Left ventricle myocardium superior (tissue), 1 donor: ENCODE measurements around the gene HMG20B. TPM values are rescaled to one million over a fixed set of nuclear protein-coding genes. Genes with fewer than 3 reads are reported as not detected.
"Not testable (repeated sequence)": the region's sequence is repeated elsewhere in the genome, so short reads cannot be mapped to it uniquely, and the experiment has no call there.

Source experiments
- ATAC-seq: fragments of 200-7000 bp; cut with Tn5 transposase; one replicate; pipeline ENCODE4 v1.9.1; 2020; ENCODE audit warnings: mild to moderate bottlenecking, moderate library complexity
- DNase-seq: peaks from one replicate; pipeline ENCODE4 v3.0.0-alpha.2; 2020
- intact Hi-C: fragments of 100-400 bp; cut with micrococcal nuclease; formaldehyde crosslinking; loops from one replicate; pipeline ENCODE4 v1.11.0; 2022
- total RNA-seq: library from RNA; stranded (reverse); fragmentation: NEBNext Ultra II Directional; extraction: Animal tissue kit (Norgen Biotek cat#: 25700); gene quantifications from one replicate; pipeline ENCODE4 v1.2.1, GENCODE V29; 2021
- donor health status: DM: no; HTN: yes; CAD: no; lungs with severe emphysema.

Gene HMG20B
- total RNA-seq, 1 donor from 2014 or later = 36.9 TPM

- DNase-seq = no peak
- no peak for ATAC-seq
- intact Hi-C loops = no loop called here
Measured at GRCh38 chr19:3550947-3551791, 21.6 kb upstream of the HMG20B start.

- DNase-seq (no peak), ATAC-seq (no peak)
- intact Hi-C loops = no loop called here
Measured at GRCh38 chr19:3551792-3552095, 21.0 kb upstream of the HMG20B start.

- intact Hi-C loops = no loop called here
- ATAC-seq = no peak
Measured at GRCh38 chr19:3554254-3555083, 18.3 kb upstream of the HMG20B start.

GRCh38 chr19:3555653-3556422 lies 16.9 kb upstream of the HMG20B start:
- DNase-seq (no peak), ATAC-seq (no peak)
- intact Hi-C loops = no loop called here

More at GRCh38 chr19:3554254-3555083, 18.3 kb upstream of the HMG20B start:
- no peak for DNase-seq

- intact Hi-C loops = no loop called here
- ATAC-seq (no peak), DNase-seq (no peak)
Measured at GRCh38 chr19:3556423-3556977, 16.2 kb upstream of the HMG20B start.

- no peak for ATAC-seq
- DNase-seq = peak; percentile 56
- intact Hi-C loops = no loop called here
Measured at GRCh38 chr19:3556978-3557460, 15.7 kb upstream of the HMG20B start.

- DNase-seq (peak; percentile 97), ATAC-seq (peak; percentile 98)
- intact Hi-C loops = no loop called here
Measured at GRCh38 chr19:3557461-3558248, 15.1 kb upstream of the HMG20B start, which contains the start of gene MFSD12. Gene MFSD12 (minus strand): TSS chr19:3557586. CDS start chr19:3557403, 183 bp downstream.

GRCh38 chr19:3563709-3564524 lies 8.8 kb upstream of the HMG20B start:
- ATAC-seq (no peak), DNase-seq (no peak)
- intact Hi-C loops = no loop called here

GRCh38 chr19:3565139-3565538 lies 7.6 kb upstream of the HMG20B start:
- ATAC-seq (no peak), DNase-seq (no peak)
- intact Hi-C loops = no loop called here

GRCh38 chr19:3570042-3570441 lies 2.7 kb upstream of the HMG20B start:
- ATAC-seq, DNase-seq, intact Hi-C loops: not testable (repeated sequence)

- no peak for DNase-seq
- intact Hi-C loops = no loop called here
- ATAC-seq = no peak
Measured at GRCh38 chr19:3570606-3571011, 2.1 kb upstream of the HMG20B start.

GRCh38 chr19:3572132-3572854 lies 451 bp upstream of the HMG20B start:
- peak; percentile 100 for DNase-seq
- intact Hi-C loops = no loop called here
- peak; percentile 97 for ATAC-seq

- ATAC-seq = peak; percentile 11
- DNase-seq = no peak
- intact Hi-C loops = no loop called here
Measured at GRCh38 chr19:3573162-3573857, 566 bp downstream of the HMG20B start.

- ATAC-seq (peak; percentile 8), DNase-seq (peak; percentile 88)
- intact Hi-C loops = no loop called here
Measured at GRCh38 chr19:3573858-3574637, 1.3 kb downstream of the HMG20B start.

GRCh38 chr19:3575260-3575741 lies 2.6 kb downstream of the HMG20B start:
- DNase-seq (no peak), ATAC-seq (no peak)
- intact Hi-C loops = no loop called here
